Glomerular visceral epithelial cell (primary cell): ENCODE measurements around the gene FASLG.
"Not testable (repeated sequence)": the region's sequence is repeated elsewhere in the genome, so short reads cannot be mapped to it uniquely, and the experiment has no call there.

ENCODE experiments used
- DNase-seq: peaks from one replicate; pipeline ENCODE4 v3.0.0-alpha.2; 2016; ENCODE audit errors: extremely low spot score

FASLG gene, protein sequence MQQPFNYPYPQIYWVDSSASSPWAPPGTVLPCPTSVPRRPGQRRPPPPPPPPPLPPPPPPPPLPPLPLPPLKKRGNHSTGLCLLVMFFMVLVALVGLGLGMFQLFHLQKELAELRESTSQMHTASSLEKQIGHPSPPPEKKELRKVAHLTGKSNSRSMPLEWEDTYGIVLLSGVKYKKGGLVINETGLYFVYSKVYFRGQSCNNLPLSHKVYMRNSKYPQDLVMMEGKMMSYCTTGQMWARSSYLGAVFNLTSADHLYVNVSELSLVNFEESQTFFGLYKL

DNA sequence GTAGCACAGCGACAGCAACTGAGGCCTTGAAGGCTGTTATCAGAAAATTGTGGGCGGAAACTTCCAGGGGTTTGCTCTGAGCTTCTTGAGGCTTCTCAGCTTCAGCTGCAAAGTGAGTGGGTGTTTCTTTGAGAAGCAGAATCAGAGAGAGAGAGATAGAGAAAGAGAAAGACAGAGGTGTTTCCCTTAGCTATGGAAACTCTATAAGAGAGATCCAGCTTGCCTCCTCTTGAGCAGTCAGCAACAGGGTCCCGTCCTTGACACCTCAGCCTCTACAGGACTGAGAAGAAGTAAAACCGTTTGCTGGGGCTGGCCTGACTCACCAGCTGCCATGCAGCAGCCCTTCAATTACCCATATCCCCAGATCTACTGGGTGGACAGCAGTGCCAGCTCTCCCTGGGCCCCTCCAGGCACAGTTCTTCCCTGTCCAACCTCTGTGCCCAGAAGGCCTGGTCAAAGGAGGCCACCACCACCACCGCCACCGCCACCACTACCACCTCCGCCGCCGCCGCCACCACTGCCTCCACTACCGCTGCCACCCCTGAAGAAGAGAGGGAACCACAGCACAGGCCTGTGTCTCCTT lies at the start of gene FASLG:
FASLG (plus strand) TSS at position 233 of the 583 bp plus-strand sequence; CDS start at position 332, 99 bp downstream.
- no peak for DNase-seq

DNA sequence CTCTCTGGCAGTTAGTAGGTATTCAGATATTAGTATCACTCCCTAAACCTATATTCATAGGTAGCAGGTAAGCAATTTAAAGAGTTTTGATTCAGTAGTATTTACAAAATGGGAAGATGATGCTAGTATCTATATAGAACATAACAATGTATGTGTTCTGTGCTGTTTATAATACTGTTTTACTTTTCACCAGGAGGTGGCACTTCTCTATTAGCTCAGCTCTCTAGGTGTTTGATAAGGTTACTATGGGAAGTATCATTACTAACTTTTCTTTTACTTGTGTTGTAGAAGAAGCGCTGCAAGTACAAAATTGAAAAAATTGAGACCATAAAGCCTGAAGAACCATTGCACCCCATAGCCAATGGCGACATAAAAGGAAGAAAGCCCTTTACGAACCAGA lies 49.4 kb upstream of the FASLG start:
- peak; percentile 28 for DNase-seq

DNA sequence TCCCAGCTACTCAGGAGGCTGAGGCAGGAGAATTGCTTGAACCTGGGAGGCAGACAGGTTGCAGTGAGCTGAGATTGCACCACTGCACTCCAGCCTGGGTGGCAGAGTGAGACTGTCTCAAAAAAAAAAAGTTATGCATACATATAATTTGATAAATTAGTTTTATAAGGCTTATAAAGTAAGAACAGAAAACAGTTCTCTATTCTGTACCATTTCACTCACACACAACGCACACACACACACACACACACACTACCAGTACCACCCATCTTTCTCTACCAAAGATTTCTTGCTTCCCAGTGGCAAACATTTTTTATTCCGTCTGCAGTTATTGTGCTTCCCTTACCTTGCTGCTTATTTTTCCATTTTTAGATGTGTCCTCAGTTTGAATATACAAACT lies 46.4 kb upstream of the FASLG start:
- no peak for DNase-seq

DNA sequence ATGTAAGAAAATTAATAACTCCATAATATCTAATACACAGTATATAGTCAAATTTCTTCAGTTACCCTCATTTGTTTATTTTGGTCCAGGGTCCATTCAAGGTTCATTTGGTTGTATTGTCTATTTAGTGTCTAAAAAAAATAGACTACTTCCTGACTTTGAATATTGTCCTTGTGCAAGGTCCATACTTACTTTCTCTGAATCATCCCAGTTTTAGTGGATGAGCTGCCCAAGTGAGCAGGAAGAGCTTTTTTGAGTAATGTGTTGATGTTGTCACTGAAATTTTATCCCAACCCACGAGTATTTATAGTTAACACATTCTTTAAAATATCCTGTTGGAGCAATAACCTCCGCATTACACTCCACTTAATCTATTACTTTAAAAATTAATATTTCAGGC lies 45.6 kb upstream of the FASLG start:
- no peak for DNase-seq

DNA sequence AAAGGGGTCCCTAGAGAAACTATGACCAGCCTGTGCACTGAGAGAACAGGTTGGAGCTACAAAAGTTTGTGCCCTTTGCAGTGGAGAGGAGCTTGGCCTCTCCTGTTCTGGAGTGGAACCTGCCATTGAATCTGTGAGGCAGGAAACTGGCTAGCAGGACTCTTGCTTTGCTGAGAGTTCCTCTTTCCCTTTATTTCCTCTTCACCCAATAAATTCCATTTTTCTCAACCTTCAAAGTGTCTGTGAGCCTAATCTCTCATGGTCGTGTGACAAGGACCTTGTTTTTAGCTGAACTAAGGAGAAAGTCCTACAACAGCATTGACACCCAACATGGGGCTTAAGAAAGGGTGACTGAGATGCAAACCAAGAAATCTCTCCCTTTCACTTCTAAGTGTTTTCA lies 42.7 kb upstream of the FASLG start:
- no peak for DNase-seq

DNA sequence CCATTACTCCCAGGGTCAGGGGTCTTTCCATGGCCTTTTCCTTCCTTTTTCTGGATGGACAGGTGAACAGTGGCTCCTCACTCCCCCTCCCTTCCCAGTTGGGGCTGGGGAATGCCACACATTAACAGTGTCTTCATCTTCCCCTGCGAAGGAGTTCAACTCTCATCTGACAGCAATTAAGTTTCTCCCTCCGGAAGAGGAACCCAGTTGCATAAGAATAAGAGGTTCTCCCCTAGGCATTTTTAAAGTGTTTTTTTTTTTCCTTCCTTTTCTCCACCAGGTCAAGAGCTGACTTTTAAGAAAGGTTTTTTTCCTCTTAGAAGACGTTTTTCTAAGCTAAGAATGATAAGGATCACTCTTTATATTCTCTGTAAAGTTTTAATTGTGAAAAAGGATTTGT lies 42.3 kb upstream of the FASLG start:
- DNase-seq: no peak

DNA sequence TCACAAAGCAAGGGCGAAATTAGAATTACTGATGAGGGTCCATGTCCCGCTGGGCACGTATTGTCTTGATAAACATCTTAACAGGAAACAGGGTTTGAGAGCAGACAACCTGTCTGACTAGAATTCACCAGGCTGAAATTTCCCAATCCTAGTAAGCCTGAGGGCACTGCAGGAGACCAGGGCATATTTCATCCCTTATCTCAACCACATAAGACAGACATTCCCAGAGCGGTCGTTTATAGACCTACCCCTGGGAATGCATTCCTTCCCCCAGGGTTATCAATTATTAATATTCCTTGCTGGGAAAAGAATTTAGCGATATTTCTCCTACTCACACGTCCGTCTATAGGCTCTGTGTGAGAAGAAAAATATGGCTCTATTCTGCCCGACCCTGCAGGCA lies 38.3 kb upstream of the FASLG start:
- not testable (repeated sequence) for DNase-seq

DNA sequence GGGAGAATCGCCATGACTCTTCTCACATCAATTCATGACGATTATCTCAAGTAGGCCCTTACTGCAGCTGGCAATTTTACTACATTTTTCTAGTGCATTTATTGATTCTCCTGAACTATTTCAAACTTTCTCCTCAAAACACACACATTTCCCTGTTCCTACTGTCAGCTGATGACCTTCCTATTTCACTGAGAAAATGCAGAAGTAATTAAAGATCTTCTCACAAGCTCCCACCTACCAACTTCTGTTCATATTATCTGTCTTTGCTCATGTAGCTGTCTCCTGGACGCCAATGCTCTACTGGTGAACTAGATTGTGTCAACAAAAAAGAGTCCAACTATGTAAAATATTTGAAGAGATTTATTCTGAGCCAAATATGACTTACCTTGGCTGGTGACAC lies 36.4 kb upstream of the FASLG start:
- no peak for DNase-seq

DNA sequence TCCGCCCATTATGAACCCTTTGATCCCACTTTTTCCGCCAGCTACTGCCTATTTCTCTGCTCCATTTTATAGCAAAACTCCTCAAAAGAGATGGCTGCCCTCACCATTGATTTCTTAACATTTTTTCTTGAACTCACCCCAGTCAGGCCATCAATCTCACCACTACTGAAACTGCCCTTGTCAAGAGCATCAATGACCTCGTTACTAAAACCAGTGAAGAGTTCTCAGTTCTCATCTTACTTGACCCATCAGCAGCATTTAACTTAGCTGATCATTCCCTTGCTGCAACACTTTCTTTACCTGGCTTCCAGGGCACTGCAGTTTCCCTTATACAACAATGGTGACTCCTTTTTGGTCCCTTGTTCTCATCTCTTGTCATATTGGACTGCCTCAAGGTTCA lies 35.2 kb upstream of the FASLG start:
- no peak for DNase-seq

DNA sequence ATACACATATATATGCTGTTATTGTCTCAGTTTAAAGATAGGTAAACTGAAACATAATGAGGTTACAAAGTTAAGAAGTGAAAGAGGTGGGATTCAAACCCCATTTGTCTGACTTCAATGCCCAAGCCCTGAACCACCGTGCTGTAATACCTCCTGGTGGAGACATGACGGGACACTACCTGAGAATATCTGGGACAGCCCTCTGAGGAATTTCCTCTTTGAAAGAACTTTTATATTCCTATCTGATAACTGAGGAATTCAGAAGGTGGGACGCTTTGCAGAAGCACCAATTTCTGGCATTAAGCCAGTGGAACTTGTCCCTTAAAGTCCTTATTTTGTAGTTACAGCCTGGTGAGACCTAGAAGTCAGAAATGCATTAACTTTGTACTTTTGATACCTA lies 32.1 kb upstream of the FASLG start:
- DNase-seq: no peak

DNA sequence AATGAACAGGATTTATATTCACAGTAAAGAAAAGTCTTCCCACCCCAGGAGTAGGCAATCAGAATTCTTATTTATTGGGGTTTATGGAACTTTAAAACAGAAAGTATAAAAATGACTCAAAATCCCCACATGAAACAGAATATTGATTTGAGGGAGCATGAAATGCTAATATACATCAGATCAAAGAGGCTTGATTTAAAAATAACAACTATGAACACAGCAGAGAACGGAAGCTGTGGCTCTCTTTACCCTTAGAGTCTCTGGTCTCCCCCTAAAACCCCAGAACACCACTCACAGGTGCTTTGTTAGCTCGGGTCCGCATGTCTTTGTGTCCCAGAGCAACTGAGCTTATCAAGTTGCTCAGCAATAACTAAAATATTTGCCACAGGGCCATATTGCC lies 31.2 kb upstream of the FASLG start:
- DNase-seq: no peak

DNA sequence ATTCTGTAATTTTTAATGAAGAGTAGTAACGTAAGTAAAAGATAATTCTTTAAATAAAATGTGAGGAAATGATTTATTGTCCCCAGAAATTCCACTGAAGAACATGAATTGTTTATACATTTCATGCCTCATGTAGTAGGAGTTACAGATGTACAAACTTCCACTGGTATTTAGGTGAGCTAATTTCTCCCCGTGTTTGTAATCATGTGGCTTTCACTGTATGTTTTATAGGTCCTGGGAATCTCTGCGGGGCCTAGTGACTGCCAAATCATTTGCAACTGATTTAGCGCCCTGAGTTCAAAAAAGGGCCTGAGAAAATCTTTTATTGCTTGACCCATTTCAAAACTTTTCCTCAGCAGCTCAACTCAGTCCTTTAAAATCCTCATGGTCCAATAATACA lies 30.5 kb upstream of the FASLG start:
- DNase-seq: no peak

DNA sequence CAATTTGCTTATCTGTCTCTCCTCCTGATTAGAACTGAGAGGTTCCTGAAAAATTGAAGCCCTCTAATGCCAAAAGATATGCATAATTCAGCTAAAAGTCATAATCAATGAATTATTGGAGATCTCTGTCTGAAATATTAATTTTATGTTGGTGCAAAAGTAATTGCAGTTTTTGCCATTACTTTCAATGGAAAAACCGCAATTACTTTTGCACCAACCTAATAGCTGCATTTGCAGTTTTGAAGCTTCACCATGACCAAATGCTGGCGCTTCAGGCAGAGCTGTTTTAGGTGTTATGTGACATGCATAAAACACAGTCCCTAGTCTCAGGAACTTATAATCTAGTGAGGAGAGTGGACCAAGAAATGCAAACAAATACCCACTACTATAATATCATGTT lies 29.7 kb upstream of the FASLG start:
- no peak for DNase-seq

DNA sequence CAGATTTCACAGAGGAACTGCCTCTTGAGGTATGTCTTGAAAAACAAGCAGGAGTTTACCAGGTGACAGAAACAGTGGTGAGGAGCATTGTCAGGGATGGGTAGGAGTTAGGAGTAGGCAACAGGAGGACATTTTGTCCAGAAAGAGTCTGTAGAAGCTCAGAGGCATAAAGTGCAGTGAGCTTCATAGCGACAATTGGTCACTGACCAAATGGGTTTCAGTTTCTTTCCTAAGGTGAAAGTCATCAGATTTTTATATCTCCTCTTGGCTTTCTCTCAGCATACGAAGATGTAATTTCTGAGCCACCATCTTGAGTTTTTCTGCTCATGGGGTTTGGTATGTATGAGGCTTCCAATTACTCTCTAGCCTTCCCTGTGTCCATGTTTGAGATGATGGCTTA lies 29.3 kb upstream of the FASLG start:
- no peak for DNase-seq

DNA sequence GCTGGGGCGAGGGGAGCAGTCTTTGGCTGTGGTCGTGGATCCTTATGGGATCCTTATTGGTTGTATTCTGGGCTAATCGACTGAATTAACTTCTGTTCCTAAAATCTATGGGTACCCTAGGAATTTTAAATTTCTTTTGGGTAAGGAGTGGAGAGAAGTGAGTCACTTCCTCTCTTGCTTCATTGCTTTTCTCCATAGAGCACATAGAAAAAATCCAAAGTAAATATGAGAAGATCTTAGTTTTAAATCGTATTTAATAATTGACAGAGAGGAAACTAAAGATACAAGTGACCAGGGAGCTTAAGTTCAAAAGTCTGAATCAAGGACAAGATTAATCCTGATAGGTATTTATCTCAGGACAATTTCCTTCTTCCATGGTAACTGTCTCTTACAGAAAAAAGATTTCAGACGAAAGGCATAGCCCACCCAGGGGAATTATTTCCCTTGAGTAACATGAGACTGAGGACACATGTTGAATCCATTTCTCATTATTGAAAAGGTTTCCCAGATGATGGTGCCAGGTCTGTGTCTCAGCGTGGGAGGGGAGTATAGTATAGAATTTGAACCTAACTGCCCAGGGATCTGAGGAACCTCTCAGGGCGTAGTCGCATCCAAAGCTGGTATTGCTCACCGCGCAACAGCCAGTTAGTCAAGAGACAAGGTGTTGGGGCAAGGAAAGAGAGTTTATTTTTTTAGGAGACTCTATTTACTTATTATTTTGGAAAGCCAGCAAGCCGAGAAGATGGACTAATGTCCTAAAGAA lies 28.7 kb upstream of the FASLG start:
- peak; percentile 23 for DNase-seq

DNA sequence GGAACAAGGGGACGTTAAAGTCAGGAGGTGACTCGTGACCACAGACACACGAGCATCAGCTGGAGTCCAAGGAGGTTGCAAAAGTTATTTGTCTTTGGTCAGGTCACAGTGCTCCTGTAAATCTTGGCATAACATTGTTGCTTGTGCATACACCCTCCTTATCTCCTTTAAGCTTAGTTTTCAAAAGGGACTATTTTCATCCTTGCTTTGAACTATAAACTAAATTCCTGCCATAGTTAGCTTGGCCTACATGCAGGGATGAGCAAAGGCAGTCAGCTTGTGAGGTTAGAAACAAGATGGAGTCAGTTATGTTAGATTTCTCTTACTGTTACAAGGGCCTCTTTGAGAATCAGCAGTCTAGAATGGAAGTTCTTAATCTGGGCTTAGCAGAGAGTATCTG lies 28.0 kb upstream of the FASLG start:
- DNase-seq: peak; percentile 31

DNA sequence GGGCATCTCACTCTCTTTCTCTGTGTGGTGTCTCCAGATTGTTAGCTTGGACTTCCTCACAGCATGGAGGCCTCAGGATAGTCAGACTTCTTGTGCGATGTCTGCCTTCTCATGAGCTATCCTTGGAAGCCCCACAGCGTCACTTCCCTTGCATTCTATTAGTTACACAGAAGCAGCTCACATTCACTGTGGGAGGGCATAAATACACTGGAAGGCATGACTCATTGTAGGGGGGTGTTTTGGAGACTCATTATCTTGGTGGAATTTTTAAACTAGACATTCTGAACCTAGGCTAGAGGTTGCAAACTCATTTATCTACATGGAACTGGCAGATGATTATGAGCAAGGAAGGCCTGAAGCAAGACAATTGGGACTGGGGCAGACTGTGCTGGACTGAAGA lies 21.4 kb upstream of the FASLG start:
- peak; percentile 88 for DNase-seq

DNA sequence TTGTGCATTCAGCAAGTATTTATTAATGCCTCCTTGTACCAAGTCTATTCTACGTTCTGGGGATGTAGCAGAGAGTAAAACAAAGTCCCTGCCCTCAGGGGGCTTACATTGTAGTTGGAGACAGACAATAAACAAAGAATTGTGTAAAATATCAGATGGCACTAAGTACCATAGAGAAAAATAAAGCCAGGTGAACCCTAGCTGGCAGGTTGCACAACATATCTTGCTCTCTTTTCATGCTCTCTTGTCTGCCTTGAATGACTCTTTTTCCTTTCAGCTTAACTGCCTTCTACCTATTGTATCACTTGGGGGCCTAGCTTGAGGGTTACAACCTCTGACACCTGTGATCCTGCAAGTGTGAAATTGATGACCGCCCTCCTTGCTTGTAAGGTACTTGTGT lies 20.7 kb upstream of the FASLG start:
- DNase-seq: no peak

DNA sequence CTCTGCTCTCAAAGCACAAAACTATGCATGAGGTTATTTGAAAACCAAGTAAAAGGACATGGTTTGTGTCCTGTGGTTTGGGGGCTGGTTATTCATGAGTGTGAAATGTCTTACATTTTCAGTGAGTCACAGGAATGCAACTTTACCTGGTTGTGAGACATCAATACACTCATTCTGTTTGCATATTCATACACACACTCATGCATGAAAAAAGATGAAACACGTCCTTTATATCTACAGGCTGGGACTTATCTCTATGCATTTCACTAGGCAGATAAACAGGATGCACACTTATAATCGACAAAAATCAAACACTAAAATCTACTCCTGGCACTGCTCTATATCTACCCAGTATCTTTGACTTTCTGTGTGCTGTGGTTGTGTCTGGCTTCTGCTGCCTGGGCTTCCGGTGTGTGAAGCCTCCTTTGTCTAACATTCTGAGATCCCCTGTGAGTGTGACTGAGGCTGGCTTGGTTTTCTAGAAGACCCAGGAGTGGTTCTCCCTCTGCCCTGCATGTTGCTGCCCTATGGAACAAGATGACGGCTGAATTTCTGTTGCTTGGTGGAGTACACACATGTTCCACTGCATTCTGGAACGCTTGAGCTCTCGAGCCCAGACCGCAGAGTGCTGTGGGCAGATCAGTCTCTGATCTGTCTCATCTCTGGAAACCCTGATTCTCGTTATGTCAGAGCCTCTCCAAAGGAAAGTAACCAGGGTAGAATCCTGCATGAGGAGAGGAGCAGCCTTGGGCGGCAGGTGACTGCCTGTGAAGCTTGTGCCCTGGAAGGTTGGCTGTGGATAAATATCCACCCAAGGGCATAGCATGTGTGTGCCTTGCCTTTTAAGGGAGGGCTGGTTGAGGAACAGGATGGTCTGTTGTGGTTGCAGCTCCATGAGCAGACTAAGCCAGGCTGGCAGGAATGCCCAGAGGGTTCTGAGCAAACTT lies 19.7 kb upstream of the FASLG start:
- DNase-seq: peak; percentile 94

DNA sequence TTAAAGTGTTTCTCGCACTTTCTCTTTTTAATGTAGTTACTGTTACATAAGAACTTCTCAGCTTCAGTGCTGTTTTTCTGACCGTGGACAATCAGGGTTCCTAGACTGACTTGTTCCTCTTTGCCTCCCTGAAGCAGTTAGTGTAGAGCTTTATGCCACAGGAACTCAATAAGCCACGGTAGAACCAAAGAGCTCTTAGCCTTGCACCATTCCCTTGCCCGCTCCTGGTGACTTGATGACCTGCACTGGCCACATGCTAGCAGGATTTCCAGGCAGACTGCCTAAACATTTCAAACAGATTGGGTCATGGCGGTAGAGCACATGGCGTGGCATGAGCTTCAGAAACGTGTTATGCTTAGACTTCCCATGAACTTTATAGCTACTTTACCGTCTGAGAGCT lies 18.8 kb upstream of the FASLG start:
- DNase-seq: peak; percentile 22

DNA sequence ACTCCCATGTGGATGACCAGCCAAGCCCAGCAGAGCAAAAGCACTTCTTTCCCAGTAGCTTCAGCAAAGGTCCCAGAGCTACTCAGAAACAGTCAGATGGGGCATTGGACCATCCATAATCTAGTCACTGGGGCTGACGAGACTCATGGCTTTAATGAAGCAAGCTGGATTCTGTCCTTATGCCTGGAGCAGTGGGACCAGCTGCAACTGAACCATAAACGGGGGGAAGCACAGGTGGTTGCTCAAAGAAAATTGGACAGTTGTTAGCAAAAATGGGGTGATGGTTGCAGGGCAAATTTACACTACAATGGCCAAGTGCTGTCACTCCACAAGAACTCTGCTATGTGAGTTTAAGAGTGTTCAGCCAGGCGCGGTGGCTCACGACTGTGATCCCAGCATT lies 17.4 kb upstream of the FASLG start:
- DNase-seq: no peak

DNA sequence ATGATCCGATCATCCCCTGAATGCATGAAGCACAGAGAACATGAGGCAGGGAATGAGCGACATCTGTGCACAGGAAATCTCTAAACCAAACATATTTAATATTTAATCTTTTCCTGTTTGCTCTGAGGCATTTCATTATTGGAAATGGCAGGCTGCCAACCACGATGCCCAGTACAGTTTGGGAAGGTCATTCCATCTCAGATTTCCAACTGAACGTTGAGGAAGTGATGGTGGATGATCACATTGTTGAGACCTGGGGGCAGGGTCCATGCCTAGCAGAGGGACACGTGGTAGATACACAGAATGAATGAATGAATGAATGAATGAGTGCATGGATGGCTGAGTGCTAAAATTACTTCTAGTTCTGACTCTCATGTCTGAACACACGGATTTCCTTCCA lies 15.9 kb upstream of the FASLG start:
- DNase-seq: peak; percentile 73
